Colonic mucosa (tissue), 4 donors: ENCODE measurements around the gene CCR1. TPM values are rescaled to one million over a fixed set of nuclear protein-coding genes. Genes with fewer than 3 reads are reported as not detected.

Source experiments
- DNase-seq: peaks from one replicate; pipeline ENCODE4 v3.0.0-alpha.2; 2020
- H3K27ac ChIP-seq: fragments of 200-600 bp; one replicate; pipeline ENCODE4 v1.8.0; 2021
- H3K27me3 ChIP-seq: fragments of 200-600 bp; one replicate; pipeline ENCODE4 v1.8.0; 2021
- H3K36me3 ChIP-seq: fragments of 200-600 bp; one replicate; pipeline ENCODE4 v1.8.0; 2021
- H3K4me1 ChIP-seq: fragments of 200-600 bp; one replicate; pipeline ENCODE4 v1.8.0; 2021; ENCODE audit warnings: mild to moderate bottlenecking
- H3K4me3 ChIP-seq: fragments of 200-600 bp; one replicate; pipeline ENCODE4 v1.8.0; 2021
- H3K9ac ChIP-seq, 2 donors: one replicate each; pipeline ENCODE4 v1.7.0; 2013; ENCODE audit warnings: control low read depth in 2 of 2, low read depth in 2 of 2, low read length in 2 of 2
- H3K9me3 ChIP-seq: fragments of 200-600 bp; one replicate; pipeline ENCODE4 v1.8.0; 2021
- CTCF ChIP-seq: fragments of 200-600 bp; IDR thresholded peaks from one replicate; pipeline ENCODE4 v1.8.0; 2022; ENCODE audit warnings: antibody characterized with exemption, mild to moderate bottlenecking
- intact Hi-C: fragments of 100-400 bp; cut with DNase I; formaldehyde crosslinking; loops from one replicate; pipeline ENCODE4 v1.14.1; 2022
- total RNA-seq, 2 donors: library from RNA; stranded (reverse); fragmentation: NEBNext Ultra II Directional in 1 of 2; extraction: Animal tissue kit (Norgen Biotek cat#: 25700) in 1 of 2; gene quantifications; one replicate each; pipeline ENCODE4 v1.2.1, GENCODE V29; 2021
- donor health status: healthy.
- donor health status: DM: no; HTN: no; CAD: no.
- donor health status: DM: no; HTN: no; CAD: no.

Gene CCR1
- total RNA-seq, 2 donors from 2014 or later = 0.57 to 6.0 TPM

- Histone ChIP-seq H3K4me3 (no peak overlapping the region), H3K27ac (peak overlapping the region; percentile 6), H3K9me3 (no peaks in the 10 kb centered on the region), H3K9ac (no peak overlapping the region), H3K4me1 (no peaks in the 10 kb centered on the region), H3K27me3 (no peaks in the 10 kb centered on the region), H3K36me3 (no peaks in the 10 kb centered on the region)
- TF ChIP-seq CTCF = no peak
- intact Hi-C loops = no loop called here
- no peak for DNase-seq
Observed at GRCh38 chr3:46205286-46205960, 2.7 kb downstream of the CCR1 start.

- no peaks in the 10 kb centered on the region for H3K27me3 ChIP-seq
- no peak overlapping the region for H3K27ac ChIP-seq
- intact Hi-C loops = no loop called here
- H3K36me3 ChIP-seq = no peaks in the 10 kb centered on the region
- H3K9ac ChIP-seq = no peak overlapping the region
- H3K4me1 ChIP-seq = no peaks in the 10 kb centered on the region
- no peak overlapping the region for H3K4me3 ChIP-seq
- TF ChIP-seq CTCF = no peak
- DNase-seq = no peak
- no peaks in the 10 kb centered on the region for H3K9me3 ChIP-seq
Observed at GRCh38 chr3:46203681-46204080, 4.4 kb downstream of the CCR1 start.

GRCh38 chr3:46202535-46202934 lies 5.6 kb downstream of the CCR1 start:
- no peaks in the 10 kb centered on the region for H3K4me1 ChIP-seq
- no peak for DNase-seq
- intact Hi-C loops = no loop called here
- H3K36me3 ChIP-seq = no peaks in the 10 kb centered on the region
- H3K27me3 ChIP-seq = no peaks in the 10 kb centered on the region
- no peak overlapping the region for H3K4me3 ChIP-seq
- no peaks in the 10 kb centered on the region for H3K9me3 ChIP-seq
- H3K27ac ChIP-seq = no peak overlapping the region
- peak overlapping the region in 1 of 2 donors; percentile 33 for H3K9ac ChIP-seq
- TF ChIP-seq CTCF = no peak

- no peak for DNase-seq
- Histone ChIP-seq H3K4me3 (no peak overlapping the region), H3K9ac (no peak overlapping the region), H3K27ac (no peak overlapping the region), H3K9me3 (no peaks in the 10 kb centered on the region), H3K36me3 (no peaks in the 10 kb centered on the region), H3K4me1 (no peaks in the 10 kb centered on the region), H3K27me3 (no peaks in the 10 kb centered on the region)
- intact Hi-C loops = no loop called here
- no peak for TF ChIP-seq CTCF
Observed at GRCh38 chr3:46200790-46201189, 7.3 kb downstream of the CCR1 start.

GRCh38 chr3:46200211-46200610 lies 7.9 kb downstream of the CCR1 start:
- Histone ChIP-seq H3K27ac (no peak overlapping the region), H3K4me3 (no peak overlapping the region), H3K9ac (no peak overlapping the region), H3K9me3 (no peaks in the 10 kb centered on the region), H3K4me1 (no peaks in the 10 kb centered on the region), H3K27me3 (no peaks in the 10 kb centered on the region), H3K36me3 (no peaks in the 10 kb centered on the region)
- intact Hi-C loops = no loop called here
- DNase-seq = no peak
- TF ChIP-seq CTCF = no peak
